ENCODE measurements around the gene HOXC13. TPM values are rescaled to one million over a fixed set of nuclear protein-coding genes. Genes with fewer than 3 reads are reported as not detected.

Gene HOXC13
- total and polyA plus RNA-seq, 9 of the 15 experiments (the other 6 are each of a cell fraction or from before 2014, with no cell fraction given), result 0.03 to 0.29 (median 0.17) TPM; not detected in 2

GRCh38 chr12:53966085-53966384 is 27.4 kb downstream of the HOXC13 start:
- 12% methylated on average over 6 of the region's 15 CpGs for WGBS (ENCODE audit: insufficient coverage, low coverage, missing lambda C conversion rate)
- CTCF ChIA-PET (ENCODE audit: low intra/inter-chr PET ratio), result no interaction called here
- no peak for DNase-seq (ENCODE audit: extremely low read depth in 1 of 4, low spot score in 3 of 4)
- POLR2A ChIA-PET, result interaction anchor here (0.6 kb wide), 1 partner anchor 31 kb away, joined by 3 read pairs; no protein-coding TSS in a partner anchor
- H3K27me3 ChIP-seq (ENCODE audit: control insufficient read depth in 2 of 2, insufficient read depth in 2 of 2, low read length in 2 of 2), result peaks cover 78 to 82% of the 10 kb centered on the region in 2 experiments
- H3K9me3 ChIP-seq (replicated peaks; ENCODE audit: control insufficient read depth, insufficient read depth, low read depth, low read length), result no peaks in the 10 kb centered on the region
- no peaks in the 10 kb centered on the region for H3K79me2 ChIP-seq (ENCODE audit: control insufficient read depth, insufficient read depth, low read length)
- H3K9ac ChIP-seq (ENCODE audit: insufficient read depth in 1 of 2, low read depth in 2 of 2, low read length in 2 of 2), result no peak overlapping the region
- H4K20me1 ChIP-seq (replicated peaks; ENCODE audit: control insufficient read depth, insufficient read depth, low read length), result no peaks in the 10 kb centered on the region; the same call in 1 of the 2 replicates
- no peak overlapping the region for H3K4me3 ChIP-seq
- no peak for FAIRE-seq
- no peak for ATAC-seq
- in situ Hi-C loops (cut with MboI), result no loop called here
- no peaks in the 10 kb centered on the region for H3K9me1 ChIP-seq (ENCODE audit: control insufficient read depth, insufficient read depth, low read length)
- peaks cover 0 to 18% of the 10 kb centered on the region in 2 experiments; a peak in 4 of 5 replicates for H3K4me1 ChIP-seq (replicated peaks in 1 of 2; ENCODE audit: control insufficient read depth in 2 of 2, insufficient read depth in 2 of 2, low read length in 2 of 2)
- BruUV-seq (replicated peaks), result no TSS peak
- intact Hi-C loops (cut with micrococcal nuclease), result no loop called here
- H3K4me2 ChIP-seq (ENCODE audit: insufficient read depth, low read length), result no peak overlapping the region
- no peaks in the 10 kb centered on the region for H3K36me3 ChIP-seq (ENCODE audit: control insufficient read depth, insufficient read depth, low read length)
- H3K27ac ChIP-seq (ENCODE audit: extremely low read depth, low read depth, low read length), result no peak overlapping the region
- TF ChIP-seq CBX2 (IDR thresholded peaks at IDR 0.05; ENCODE audit: insufficient read depth, low read length, poor library complexity, severe bottlenecking) (peak; percentile 42), GATAD2B (IDR thresholded peaks at IDR 0.05; ENCODE audit: borderline replicate concordance) (no peak)
- no peak overlapping the region for H2AFZ ChIP-seq (ENCODE audit: low read depth, low read length)

GRCh38 chr12:53966385-53967133 is 27.9 kb downstream of the HOXC13 start:
- ATAC-seq (no peak), DNase-seq (ENCODE audit: extremely low read depth in 1 of 4, low spot score in 3 of 4) (no peak), FAIRE-seq (no peak)
- no TSS peak for BruUV-seq (replicated peaks)
- Histone ChIP-seq H3K27me3 (ENCODE audit: control insufficient read depth in 2 of 2, insufficient read depth in 2 of 2, low read length in 2 of 2) (peaks cover 73 to 82% of the 10 kb centered on the region in 2 experiments), H4K20me1 (replicated peaks; ENCODE audit: control insufficient read depth, insufficient read depth, low read length) (no peaks in the 10 kb centered on the region; the same call in 1 of the 2 replicates), H3K4me3 (no peak overlapping the region), H3K79me2 (ENCODE audit: control insufficient read depth, insufficient read depth, low read length) (no peaks in the 10 kb centered on the region), H3K36me3 (ENCODE audit: control insufficient read depth, insufficient read depth, low read length) (no peaks in the 10 kb centered on the region), H3K9me3 (replicated peaks; ENCODE audit: control insufficient read depth, insufficient read depth, low read depth, low read length) (no peaks in the 10 kb centered on the region), H3K27ac (ENCODE audit: extremely low read depth, low read depth, low read length) (no peak overlapping the region), H3K9me1 (ENCODE audit: control insufficient read depth, insufficient read depth, low read length) (no peaks in the 10 kb centered on the region), H2AFZ (ENCODE audit: low read depth, low read length) (no peak overlapping the region), H3K4me1 (replicated peaks in 1 of 2; ENCODE audit: control insufficient read depth in 2 of 2, insufficient read depth in 2 of 2, low read length in 2 of 2) (peaks cover 0 to 13% of the 10 kb centered on the region in 2 experiments; a peak in 4 of 5 replicates), H3K9ac (ENCODE audit: insufficient read depth in 1 of 2, low read depth in 2 of 2, low read length in 2 of 2) (no peak overlapping the region), H3K4me2 (ENCODE audit: insufficient read depth, low read length) (no peak overlapping the region)
- intact Hi-C loops (cut with micrococcal nuclease) (no loop called here), in situ Hi-C loops (cut with MboI) (no loop called here)
- TF ChIP-seq, protein P1, sequence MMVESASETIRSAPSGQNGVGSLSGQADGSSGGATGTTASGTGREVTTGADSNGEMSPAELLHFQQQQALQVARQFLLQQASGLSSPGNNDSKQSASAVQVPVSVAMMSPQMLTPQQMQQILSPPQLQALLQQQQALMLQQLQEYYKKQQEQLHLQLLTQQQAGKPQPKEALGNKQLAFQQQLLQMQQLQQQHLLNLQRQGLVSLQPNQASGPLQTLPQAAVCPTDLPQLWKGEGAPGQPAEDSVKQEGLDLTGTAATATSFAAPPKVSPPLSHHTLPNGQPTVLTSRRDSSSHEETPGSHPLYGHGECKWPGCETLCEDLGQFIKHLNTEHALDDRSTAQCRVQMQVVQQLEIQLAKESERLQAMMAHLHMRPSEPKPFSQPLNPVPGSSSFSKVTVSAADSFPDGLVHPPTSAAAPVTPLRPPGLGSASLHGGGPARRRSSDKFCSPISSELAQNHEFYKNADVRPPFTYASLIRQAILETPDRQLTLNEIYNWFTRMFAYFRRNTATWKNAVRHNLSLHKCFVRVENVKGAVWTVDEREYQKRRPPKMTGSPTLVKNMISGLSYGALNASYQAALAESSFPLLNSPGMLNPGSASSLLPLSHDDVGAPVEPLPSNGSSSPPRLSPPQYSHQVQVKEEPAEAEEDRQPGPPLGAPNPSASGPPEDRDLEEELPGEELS (CRISPR knock-in tag; IDR thresholded peaks at IDR 0.05; ENCODE audit: borderline replicate concordance), result no peak
- TF ChIP-seq, protein P2, sequence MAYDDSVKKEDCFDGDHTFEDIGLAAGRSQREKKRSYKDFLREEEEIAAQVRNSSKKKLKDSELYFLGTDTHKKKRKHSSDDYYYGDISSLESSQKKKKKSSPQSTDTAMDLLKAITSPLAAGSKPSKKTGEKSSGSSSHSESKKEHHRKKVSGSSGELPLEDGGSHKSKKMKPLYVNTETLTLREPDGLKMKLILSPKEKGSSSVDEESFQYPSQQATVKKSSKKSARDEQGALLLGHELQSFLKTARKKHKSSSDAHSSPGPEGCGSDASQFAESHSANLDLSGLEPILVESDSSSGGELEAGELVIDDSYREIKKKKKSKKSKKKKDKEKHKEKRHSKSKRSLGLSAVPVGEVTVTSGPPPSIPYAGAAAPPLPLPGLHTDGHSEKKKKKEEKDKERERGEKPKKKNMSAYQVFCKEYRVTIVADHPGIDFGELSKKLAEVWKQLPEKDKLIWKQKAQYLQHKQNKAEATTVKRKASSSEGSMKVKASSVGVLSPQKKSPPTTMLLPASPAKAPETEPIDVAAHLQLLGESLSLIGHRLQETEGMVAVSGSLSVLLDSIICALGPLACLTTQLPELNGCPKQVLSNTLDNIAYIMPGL (CRISPR knock-in tag; IDR thresholded peaks at IDR 0.05), result no peak
- TF ChIP-seq ZBED1 (IDR thresholded peaks at IDR 0.05) (no peak), PCBP2 (IDR thresholded peaks at IDR 0.05; ENCODE audit: low read depth, low read length, poor library complexity, severe bottlenecking) (no peak)
- TF ChIP-seq, protein P3, sequence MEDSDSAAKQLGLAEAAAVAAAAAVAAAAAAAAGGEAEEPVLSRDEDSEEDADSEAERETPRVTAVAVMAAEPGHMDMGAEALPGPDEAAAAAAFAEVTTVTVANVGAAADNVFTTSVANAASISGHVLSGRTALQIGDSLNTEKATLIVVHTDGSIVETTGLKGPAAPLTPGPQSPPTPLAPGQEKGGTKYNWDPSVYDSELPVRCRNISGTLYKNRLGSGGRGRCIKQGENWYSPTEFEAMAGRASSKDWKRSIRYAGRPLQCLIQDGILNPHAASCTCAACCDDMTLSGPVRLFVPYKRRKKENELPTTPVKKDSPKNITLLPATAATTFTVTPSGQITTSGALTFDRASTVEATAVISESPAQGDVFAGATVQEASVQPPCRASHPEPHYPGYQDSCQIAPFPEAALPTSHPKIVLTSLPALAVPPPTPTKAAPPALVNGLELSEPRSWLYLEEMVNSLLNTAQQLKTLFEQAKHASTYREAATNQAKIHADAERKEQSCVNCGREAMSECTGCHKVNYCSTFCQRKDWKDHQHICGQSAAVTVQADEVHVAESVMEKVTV (CRISPR knock-in tag; IDR thresholded peaks at IDR 0.05), result no peak
- 40% methylated on average over 35 of the region's 36 CpGs for WGBS (ENCODE audit: insufficient coverage, low coverage, missing lambda C conversion rate)
- ChIA-PET CTCF (ENCODE audit: low intra/inter-chr PET ratio) (no interaction called here), POLR2A (interaction anchor here (0.7 kb wide), 1 partner anchor 11 kb away, joined by 4 read pairs; the partner anchor contains the start of gene HOXC12)

Measured in K562 (cell line).